ENCODE measurements around the gene PRDX1.
"Not testable (repeated sequence)": the region's sequence is repeated elsewhere in the genome, so short reads cannot be mapped to it uniquely, and the experiment has no call there.

PRDX1 gene

DNA sequence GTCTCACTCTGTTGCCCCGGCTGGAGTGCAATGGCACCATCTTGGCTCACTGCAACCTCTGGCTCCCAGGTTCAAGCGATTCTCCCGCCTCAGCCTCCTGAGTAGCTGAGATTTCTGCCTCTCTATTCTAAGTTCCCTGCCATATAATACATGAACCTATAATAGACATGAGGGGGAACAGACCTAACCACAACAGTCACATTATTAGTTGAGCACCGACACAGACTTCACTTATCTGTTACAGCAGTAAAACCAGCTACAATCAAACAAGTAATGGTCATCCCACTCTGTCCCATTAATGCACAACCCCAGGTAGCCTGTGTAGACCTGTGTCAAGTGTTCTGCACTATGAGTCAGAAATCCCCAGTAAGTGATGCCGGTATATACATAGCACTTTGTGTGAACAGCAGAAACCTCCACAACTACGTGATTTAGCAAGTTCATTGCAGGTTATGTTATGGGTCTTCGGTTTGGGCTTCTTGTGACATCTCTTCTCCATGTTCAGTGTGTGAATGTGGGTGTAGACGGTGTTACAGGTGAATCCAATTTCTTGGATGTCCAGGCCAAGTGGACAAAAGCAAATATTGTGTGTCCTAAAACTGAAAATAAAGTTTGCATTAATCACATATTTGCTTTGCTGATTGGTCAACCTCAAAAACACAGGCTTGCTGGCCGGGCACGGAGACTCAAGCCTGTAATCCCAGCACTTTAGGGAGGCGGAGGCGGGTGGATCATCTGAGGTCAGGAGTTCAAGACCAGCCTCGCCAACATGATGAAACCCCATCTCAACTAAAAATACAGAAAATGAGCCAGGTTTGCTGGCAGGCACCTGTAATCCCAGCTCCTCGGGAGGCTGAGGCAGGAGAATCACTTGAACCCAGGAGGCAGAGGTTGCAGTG lies 18.0 kb downstream of the PRDX1 start:
- no peak for DNase-seq (ENCODE audit: low spot score)

- DNase-seq (ENCODE audit: low spot score) = no peak
Observed at GRCh38 chr1:45501505-45501859, 20.2 kb downstream of the PRDX1 start.

GRCh38 chr1:45499415-45499769 lies 22.3 kb downstream of the PRDX1 start:
- DNase-seq (ENCODE audit: low spot score) = no peak

GRCh38 chr1:45498279-45498678 lies 23.4 kb downstream of the PRDX1 start:
- no peak for DNase-seq (ENCODE audit: low spot score)

- DNase-seq (ENCODE audit: low spot score) = peak; percentile 64
Observed at GRCh38 chr1:45493116-45493697, 28.5 kb downstream of the PRDX1 start.

- DNase-seq (ENCODE audit: low spot score) = no peak
Observed at GRCh38 chr1:45492691-45493090, 29.0 kb downstream of the PRDX1 start.

GRCh38 chr1:45491487-45492260 lies 30.0 kb downstream of the PRDX1 start:
- no peak for DNase-seq (ENCODE audit: low spot score)

GRCh38 chr1:45490626-45491486 lies 30.8 kb downstream of the PRDX1 start, which contains the start of gene TESK2:
Gene TESK2, minus strand, starts transcription at chr1:45491163. Its CDS starts 33,378 bp downstream, at chr1:45457785.
- peak; percentile 98 for DNase-seq (ENCODE audit: low spot score)

- DNase-seq (ENCODE audit: low spot score) = no peak
Observed at GRCh38 chr1:45490121-45490625, 31.5 kb downstream of the PRDX1 start.

- not testable (repeated sequence) for DNase-seq (ENCODE audit: low spot score)
Observed at GRCh38 chr1:45489379-45489778, 32.3 kb downstream of the PRDX1 start.

- DNase-seq (ENCODE audit: low spot score) = no peak
Observed at GRCh38 chr1:45488666-45489377, 32.9 kb downstream of the PRDX1 start.

- DNase-seq (ENCODE audit: low spot score) = no peak
Observed at GRCh38 chr1:45485949-45486348, 35.7 kb downstream of the PRDX1 start.

DNA sequence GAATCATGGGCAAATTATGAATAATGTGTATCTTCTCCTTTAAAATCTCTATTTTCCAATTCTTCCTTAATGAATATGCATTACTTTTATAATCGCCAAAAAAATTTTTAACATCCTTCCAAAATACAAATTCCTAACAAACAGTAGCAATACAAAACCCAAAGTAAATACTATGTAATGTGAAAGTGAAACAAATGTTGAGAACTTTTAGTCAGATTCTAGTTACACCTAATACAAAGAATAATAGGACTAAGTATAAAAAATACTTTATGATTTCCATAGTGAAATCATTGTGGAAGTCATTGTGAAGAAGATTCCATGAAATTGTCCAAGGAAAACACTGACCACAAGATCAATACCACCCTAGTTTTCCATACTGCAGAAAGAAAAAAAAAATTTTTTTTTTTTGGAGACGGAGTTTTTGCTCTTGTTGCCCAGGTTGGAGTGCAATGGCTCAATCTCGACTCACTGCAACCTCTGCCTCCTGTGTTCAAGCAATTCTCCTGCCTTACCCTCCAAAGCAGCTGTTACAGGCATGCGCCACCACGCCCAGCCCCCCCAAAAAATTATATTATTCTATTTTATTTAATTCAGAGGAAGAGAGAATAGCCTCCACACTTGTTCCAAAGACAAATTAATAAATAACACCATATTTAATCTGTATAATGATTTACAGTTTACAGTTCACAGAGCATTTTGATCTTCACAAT lies 42.5 kb downstream of the PRDX1 start:
- no peak for DNase-seq (ENCODE audit: low spot score)

DNA sequence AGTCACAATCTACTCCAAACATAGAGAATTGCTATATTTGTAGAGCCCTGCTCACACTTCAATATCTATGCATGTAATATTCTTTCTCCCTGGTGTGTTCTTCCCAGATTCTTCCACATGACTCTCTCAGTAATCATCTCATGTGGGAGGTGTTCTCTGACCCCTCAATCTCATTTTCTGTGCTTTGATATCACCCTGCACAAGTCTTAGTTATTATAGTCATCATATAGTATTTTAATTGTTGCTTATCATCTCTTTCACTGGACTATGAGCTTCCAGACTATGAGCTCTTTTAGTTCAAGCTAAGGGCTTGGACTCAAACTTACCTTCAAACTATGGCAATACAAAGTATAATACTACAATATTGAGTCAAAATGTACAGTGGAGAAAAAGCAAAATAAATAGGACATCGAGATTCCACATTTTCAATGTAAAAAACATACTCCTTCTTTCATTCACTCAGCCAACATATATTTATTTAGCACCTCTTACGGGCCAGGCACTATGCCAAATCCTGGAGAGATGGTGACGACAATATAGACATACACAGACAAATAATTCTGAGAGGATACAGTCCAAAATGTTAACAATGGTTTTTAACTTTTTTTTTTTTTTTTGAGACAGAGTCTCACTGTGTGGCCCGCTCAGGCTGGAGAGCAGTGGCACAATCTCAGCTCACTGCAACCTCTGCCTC lies 43.4 kb downstream of the PRDX1 start:
- no peak for DNase-seq (ENCODE audit: low spot score)

DNA sequence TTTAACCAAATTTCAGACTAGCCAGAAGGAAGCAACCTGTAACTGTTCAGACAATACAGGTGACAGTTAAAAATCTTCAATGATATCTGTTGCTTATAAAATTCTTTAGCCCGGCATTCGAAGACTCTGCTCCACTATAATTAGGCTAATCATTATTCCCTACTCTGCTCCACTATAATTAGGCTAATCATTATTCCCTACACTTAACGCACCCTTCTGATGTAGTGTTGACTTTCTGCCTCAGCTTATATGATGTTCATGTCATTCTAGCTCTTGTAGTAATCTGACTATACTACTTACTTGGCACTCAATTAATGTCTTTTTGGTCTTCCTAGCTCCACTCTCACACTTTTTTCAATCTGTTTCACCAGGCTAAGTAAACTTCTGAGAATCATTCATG lies 44.0 kb downstream of the PRDX1 start:
- DNase-seq (ENCODE audit: low spot score) = no peak

GRCh38 chr1:45474194-45474593 lies 47.5 kb downstream of the PRDX1 start:
- DNase-seq (ENCODE audit: low spot score) = not testable (repeated sequence)

DNA sequence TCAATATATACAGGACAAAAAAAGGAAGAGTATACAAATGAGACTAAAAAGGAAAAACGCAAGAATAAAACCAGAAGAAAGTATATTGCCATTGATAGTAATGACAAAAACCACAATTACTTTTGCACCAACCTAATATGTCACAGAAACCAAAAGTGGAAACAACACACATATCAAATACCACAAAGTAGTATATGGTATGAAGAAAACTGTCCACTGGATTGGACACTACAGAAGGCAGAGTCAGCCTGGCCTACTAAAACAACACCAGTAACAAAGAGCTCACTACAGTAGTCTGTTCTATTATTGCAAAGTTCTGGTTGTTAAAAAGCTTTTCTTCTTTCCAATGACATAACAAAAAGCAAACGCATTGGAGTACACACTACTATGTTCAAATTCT lies 48.4 kb downstream of the PRDX1 start:
- no peak for DNase-seq (ENCODE audit: low spot score)

GRCh38 chr1:45470306-45470798 lies 51.3 kb downstream of the PRDX1 start:
- DNase-seq (ENCODE audit: low spot score) = no peak

- DNase-seq (ENCODE audit: low spot score) = not testable (repeated sequence)
Observed at GRCh38 chr1:45467353-45467752, 54.3 kb downstream of the PRDX1 start.

DNA sequence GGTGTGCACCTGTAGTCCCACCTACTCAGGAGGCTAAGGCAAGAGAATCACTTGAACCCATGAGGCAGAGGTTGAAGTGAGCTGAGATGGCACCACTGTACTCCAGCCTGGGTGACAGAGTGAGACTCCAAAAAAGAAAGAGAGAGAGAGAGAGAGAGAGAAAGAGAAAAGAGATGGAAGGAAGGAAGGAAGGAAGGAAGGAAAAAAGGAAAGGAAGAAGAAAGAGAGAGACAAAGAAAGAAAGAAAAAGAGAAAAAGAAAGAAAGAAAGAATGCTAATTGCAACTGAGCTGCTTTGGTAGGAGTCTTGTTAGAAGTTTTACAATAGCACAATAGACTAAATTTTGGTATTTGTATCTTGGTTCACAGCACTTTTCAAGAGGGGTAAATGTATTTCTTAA lies 56.4 kb downstream of the PRDX1 start:
- DNase-seq (ENCODE audit: low spot score) = no peak

Data from RKO (cell line).